22Rv1 (cell line): ENCODE measurements around the gene OR5AP2.
"Not testable (repeated sequence)": the region's sequence is repeated elsewhere in the genome, so short reads cannot be mapped to it uniquely, and the experiment has no call there.

ENCODE experiments used
- H3K27ac ChIP-seq: fragments of 450-650 bp; 2 replicates; pipeline ENCODE4 v1.5.1; 2017
- CTCF ChIP-seq: fragments of 450-650 bp; IDR thresholded peaks from 2 replicates; pipeline ENCODE4 v1.5.1; 2017; ENCODE audit warnings: mild to moderate bottlenecking
- ZFX ChIP-seq: fragments of 450-650 bp; IDR thresholded peaks from 2 replicates; pipeline ENCODE4 v1.6.1; 2017; ENCODE audit warnings: antibody characterized with exemption, borderline replicate concordance

OR5AP2 gene

GRCh38 chr11:56632329-56632728 is 9.9 kb downstream of the OR5AP2 start:
- no peak for TF ChIP-seq CTCF
- TF ChIP-seq ZFX: no peak
- no peak overlapping the region for H3K27ac ChIP-seq

- TF ChIP-seq CTCF (no peak), ZFX (no peak)
Measured at GRCh38 chr11:56625946-56626345, 16.3 kb downstream of the OR5AP2 start.

GRCh38 chr11:56624661-56625110 is 17.6 kb downstream of the OR5AP2 start:
- TF ChIP-seq CTCF (peak; percentile 82), ZFX (no peak)
- no peak overlapping the region for H3K27ac ChIP-seq

More at GRCh38 chr11:56625946-56626345, 16.3 kb downstream of the OR5AP2 start:
- no peak overlapping the region for H3K27ac ChIP-seq

- no peak overlapping the region for H3K27ac ChIP-seq
- TF ChIP-seq ZFX (no peak), CTCF (no peak)
Measured at GRCh38 chr11:56611174-56611573, 31.1 kb downstream of the OR5AP2 start.

- not testable (repeated sequence) for H3K27ac ChIP-seq
Measured at GRCh38 chr11:56592088-56592717, 50.0 kb downstream of the OR5AP2 start.
